Stimulated activated CD4-positive, alpha-beta T cell treated with anti-CD3 and anti-CD28 coated beads, Interleukin-1b, Interleukin-23, amount 100 ng/mL, for 48 hours (primary cell): ENCODE results near the gene NME8.
"Not testable (repeated sequence)": the region's sequence is repeated elsewhere in the genome, so short reads cannot be mapped to it uniquely, and the experiment has no call there.

Experiments
- DNase-seq: peaks from one replicate; pipeline ENCODE4 v3.0.0-alpha.2; 2020

Gene NME8, protein sequence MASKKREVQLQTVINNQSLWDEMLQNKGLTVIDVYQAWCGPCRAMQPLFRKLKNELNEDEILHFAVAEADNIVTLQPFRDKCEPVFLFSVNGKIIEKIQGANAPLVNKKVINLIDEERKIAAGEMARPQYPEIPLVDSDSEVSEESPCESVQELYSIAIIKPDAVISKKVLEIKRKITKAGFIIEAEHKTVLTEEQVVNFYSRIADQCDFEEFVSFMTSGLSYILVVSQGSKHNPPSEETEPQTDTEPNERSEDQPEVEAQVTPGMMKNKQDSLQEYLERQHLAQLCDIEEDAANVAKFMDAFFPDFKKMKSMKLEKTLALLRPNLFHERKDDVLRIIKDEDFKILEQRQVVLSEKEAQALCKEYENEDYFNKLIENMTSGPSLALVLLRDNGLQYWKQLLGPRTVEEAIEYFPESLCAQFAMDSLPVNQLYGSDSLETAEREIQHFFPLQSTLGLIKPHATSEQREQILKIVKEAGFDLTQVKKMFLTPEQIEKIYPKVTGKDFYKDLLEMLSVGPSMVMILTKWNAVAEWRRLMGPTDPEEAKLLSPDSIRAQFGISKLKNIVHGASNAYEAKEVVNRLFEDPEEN

GRCh38 chr7:37848297-37848696 is at the start of gene NME8:
Gene NME8 (plus strand): TSS chr7:37848597. CDS start chr7:37850267, 1,670 bp downstream.
- no peak for DNase-seq

GRCh38 chr7:37806152-37806551 is 42.2 kb upstream of the NME8 start:
- DNase-seq, result no peak

- DNase-seq, result not testable (repeated sequence)
Observed at GRCh38 chr7:37812161-37812580, 36.2 kb upstream of the NME8 start.

DNA sequence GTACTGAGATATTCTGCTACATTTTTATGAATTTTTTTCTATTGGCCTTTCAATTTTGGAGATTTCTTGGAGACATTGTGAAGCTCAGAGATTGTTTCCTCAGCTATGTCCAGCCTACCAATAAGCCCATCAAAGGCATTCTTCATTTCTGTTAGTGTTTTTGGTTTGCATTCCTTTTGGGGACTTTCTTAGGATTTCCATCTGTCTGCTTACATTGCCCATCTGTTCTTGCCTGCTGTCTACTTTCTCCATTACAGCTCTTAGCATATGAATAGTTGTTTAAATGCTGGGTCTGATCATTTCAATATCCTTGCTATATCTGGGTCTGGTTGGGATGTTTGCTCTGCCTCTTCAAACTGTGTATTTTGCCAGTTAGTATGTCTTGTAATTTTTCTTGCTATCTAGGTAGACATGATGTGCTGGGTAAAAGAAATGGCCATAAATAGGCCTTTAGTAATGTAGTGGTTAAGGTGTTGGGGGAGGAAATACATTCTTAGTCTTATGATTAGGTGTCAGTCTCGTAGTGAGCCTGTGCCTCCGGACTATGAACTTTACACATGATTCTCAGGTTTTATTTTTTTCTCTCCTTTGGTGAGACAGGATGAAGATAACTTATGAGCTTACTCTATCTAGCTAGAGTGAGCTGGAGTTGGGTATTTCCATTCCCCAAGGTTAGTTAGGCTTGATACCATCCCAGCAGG is 32.6 kb upstream of the NME8 start:
- DNase-seq, result no peak

DNA sequence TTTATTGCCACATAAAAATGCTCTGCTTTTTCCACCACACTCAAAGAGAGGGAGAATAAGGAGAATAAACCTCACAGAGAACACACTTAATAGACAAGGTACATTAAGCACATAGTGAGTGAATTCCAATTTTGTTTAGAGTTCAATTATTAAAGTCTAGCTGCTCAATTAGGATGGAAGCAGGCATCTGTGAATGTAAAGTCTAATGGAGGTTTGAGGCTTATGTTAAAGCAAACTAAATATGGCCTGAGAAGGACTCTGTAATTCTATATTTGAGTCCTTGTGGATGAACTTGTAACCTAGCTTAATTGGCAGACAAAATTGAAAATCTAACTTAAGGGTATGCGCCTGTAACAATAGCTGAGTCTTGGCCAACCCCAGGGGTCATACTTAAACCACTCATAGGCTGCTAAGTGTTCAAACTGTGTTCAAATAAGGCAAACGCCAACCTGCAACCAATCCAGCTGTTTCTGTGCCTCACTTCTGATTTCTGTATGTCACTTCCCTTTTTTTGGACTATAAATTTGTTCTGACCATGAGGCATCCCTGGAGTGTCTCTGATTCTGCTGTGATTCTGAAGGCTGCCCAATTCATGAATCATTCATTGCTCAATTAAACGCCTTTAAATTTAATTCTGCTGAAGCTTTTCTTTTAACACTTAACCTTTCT is 31.3 kb upstream of the NME8 start:
- no peak for DNase-seq

DNA sequence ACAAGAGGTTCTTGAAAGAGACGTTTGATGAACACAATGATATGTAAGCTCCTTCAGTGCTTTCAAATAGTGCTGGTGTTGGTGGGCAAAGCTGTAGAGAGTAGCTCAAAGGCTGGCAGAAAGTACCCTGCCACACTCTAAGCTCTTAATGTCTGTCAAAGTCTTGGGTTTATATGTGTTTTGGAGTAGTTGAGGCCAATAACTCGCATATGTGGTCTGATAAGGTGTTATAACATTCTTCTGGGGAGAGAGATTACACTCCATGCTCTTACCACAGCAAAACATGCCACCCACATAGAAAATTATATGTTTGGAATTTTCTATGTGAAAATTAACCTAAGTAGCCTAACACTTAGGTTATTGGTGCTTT is 30.8 kb upstream of the NME8 start:
- DNase-seq, result no peak

DNA sequence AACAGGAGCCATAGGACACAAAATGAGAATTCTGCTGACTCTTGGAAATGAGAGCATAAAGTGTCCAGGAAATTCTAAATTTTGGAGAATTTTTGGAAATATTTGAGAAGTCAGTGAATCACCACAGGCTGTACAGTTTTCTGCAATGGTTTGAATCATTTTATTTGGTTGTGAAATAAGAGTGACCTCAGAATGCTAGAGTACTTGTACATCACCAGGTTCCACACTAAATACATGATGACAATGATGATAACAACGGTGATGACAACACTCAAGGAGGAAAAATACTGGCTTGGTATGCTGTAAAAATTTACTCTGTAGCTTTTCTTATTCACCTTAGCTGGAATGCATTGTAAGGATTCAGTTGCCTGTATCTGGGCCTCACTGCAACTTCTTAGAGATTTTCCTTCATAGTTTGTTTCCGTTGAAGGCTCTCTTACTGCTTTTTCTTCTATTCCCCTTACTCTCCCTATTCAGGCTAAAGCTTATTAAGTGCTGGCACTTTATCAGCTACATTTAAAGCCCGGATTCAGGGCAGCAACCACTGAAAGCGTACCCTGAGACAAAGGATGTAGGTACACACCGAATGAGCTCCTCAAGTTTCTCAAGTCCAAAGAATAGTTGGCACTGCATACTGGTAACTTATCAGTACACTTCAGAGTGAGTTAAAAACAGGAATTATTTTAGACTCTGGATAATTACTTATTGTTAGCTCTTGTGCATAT is 30.2 kb upstream of the NME8 start:
- DNase-seq, result no peak

DNA sequence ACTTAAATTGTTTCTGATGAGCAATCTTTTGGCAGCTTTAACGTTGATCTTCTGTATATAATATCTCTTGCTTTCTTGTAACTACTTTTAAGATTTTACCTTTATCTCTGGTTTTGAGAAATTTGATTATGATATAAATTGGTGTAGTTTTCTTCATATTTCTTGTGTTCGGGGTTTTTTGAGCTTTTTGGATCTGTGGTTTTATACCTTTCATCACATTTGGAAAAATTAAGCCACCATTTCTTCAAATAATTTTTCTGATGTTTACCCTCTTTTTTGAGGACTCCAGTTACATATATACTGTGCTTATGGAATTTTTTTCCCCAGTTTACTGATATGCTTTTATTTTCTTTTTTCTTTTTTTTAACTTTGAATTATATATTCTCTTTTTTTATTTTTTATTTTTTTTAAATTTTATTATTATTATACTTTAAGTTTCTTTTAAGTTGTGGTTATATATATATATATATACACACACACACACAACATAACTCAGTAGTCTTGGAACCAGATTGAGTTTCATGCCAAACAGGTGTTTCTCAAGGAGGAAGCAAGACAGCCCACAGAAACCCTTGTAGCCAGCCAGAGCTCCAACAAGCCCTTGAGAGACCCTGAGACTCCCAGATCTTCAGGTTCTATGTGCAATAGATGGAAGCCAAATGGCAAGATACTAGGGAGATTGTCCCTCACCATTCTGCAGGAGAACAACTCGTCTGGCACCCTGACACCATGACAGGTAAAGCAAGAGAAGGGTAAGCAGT is 27.5 kb upstream of the NME8 start:
- DNase-seq, result no peak

DNA sequence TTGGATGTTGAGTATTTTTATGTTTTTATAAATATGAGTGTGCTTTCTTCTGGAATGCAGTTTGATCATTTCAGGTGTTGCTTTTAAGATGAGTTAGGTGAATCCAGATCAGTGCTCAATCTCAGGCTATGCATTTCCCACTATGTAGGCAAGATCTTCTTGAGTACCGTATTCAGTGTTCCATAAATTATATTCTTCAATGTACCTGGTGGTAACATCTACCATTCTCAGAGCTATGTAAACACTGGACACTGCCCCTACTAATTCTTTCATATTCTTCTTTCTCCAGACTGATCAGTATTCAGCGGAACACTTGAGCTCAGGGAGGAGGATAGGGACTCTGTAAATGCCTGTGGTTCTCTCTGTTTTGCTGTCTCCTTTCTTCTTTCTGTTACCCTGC is 25.5 kb upstream of the NME8 start:
- DNase-seq, result no peak

DNA sequence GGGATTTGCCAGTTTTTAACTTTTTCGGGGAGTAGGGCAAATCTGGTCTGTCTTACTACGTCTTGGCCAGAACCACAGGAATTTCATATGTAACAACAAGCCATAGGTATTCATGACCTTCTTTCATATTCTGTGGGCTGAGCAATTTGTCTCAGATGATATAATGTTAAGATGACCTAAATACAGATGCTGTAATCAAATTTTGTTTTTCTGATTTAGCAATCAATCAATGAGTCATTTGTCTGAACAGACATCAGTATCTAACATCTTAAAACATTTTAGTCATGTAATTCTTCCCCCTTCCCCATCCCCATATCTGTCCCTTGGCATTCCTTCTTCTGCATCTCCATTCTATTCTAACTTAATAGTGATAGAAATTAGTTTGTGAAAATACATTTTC is 24.8 kb upstream of the NME8 start:
- no peak for DNase-seq

- no peak for DNase-seq
Observed at GRCh38 chr7:37825038-37825437, 23.4 kb upstream of the NME8 start.

GRCh38 chr7:37826825-37827224 is 21.6 kb upstream of the NME8 start:
- no peak for DNase-seq

DNA sequence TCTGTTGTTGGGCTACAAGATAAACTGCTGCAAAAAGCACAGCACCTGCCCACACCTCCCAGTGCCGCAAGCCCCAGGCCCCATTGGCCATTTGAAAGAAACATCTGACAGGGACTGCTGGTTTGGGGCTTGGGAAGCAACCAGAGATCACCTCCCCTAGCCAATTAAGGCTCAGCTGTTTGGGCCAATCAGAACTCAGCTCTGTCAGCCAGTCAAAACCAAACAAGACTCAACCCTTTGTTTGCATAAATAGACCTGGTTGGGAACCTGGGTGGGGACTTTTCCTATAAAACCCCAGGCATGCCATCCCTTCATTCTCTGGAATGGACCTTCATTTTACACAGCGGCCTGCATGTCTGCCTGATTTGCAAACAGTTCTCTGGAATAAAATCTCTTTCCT is 17.2 kb upstream of the NME8 start:
- DNase-seq, result no peak

GRCh38 chr7:37832194-37832593 is 16.2 kb upstream of the NME8 start:
- DNase-seq, result peak; percentile 6

- peak; percentile 22 for DNase-seq
Observed at GRCh38 chr7:37833107-37833817, 15.1 kb upstream of the NME8 start.

GRCh38 chr7:37833818-37834146 is 14.6 kb upstream of the NME8 start:
- no peak for DNase-seq

- DNase-seq, result no peak
Observed at GRCh38 chr7:37853468-37853867, 5.1 kb downstream of the NME8 start.

DNA sequence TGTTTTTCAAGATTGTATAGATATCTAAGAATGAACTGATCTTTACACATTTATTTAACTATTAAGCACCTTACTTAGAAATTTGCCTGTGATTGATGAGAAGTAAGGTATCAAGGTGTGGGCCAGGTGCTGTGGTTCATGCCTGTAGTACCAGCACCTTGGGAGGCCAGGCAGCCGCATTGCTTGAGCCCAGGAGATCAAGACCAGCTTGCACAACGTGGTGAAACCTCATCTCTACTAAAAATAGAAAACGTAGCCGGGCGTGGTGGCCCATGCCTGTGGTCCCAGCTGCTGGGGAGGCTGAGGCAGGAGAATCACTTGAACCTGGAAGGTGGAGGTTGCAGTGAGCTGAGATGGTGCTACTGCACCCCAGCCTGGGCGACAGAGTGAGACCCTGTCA is 33.7 kb downstream of the NME8 start:
- DNase-seq, result no peak

DNA sequence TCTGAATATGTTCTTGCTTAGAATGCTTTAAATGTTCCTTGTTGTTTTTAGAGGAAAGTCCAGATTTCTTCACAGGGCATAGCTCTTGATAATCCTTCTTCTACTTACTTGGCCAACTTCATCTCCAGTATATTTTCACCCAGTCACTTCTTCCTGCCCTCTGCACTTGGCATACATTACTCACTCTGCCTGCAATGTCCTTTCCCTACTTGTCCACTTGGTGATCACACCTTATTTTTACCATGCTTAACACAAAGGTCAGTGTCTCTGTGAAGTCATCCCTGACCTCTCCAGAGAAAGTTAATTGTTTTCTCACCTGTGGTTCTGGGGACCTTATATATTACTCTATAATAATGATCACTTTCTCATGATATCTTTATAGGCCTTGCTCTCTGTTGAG is 45.0 kb downstream of the NME8 start:
- no peak for DNase-seq

DNA sequence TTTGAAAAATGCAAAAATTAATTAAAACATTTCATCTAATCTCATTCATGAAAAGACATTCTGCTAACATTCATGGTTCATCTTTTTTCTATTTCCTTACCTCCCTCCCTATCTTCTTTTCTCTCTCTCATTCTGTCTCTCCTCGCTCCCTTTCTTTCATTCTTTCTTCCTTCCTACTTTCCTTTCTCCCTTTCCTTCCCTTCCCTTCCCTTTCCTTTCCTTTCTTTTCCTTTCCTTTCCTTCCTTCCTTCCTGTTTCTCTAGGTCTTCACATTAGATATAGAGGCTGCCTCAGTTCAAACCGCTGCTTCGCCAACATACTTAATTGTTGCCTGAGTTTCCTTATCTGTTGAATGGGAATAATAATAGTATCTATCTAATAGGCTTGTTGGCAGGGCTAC is 46.3 kb downstream of the NME8 start:
- no peak for DNase-seq

GRCh38 chr7:37899712-37900247 is 51.4 kb downstream of the NME8 start:
- DNase-seq, result no peak
